Hepatocyte (in vitro differentiated cells): ENCODE results near the gene RLN3.

Experiments used
- EZH2 ChIP-seq: fragments of 200-600 bp; sonication (generic); IDR thresholded peaks from 2 replicates; pipeline ENCODE4 v1.6.1; 2016; ENCODE audit warnings: antibody characterized with exemption, mild to moderate bottlenecking, borderline replicate concordance
- EZH2phosphoT487 ChIP-seq: fragments of 200-600 bp; sonication (generic); IDR thresholded peaks from one replicate; pipeline ENCODE4 v1.6.1; 2018; ENCODE audit warnings: antibody characterized with exemption, mild to moderate bottlenecking, low read depth, moderate library complexity; ENCODE audit not compliant: unreplicated experiment, severe bottlenecking
- TF ChIP-seq, protein P1 (sequence below): fragments of 200-600 bp; sonication (generic); IDR thresholded peaks from 2 replicates; pipeline ENCODE4 v1.5.1; 2016; ENCODE audit warnings: antibody characterized with exemption, mild to moderate bottlenecking; ENCODE audit not compliant: poor library complexity

DNA sequence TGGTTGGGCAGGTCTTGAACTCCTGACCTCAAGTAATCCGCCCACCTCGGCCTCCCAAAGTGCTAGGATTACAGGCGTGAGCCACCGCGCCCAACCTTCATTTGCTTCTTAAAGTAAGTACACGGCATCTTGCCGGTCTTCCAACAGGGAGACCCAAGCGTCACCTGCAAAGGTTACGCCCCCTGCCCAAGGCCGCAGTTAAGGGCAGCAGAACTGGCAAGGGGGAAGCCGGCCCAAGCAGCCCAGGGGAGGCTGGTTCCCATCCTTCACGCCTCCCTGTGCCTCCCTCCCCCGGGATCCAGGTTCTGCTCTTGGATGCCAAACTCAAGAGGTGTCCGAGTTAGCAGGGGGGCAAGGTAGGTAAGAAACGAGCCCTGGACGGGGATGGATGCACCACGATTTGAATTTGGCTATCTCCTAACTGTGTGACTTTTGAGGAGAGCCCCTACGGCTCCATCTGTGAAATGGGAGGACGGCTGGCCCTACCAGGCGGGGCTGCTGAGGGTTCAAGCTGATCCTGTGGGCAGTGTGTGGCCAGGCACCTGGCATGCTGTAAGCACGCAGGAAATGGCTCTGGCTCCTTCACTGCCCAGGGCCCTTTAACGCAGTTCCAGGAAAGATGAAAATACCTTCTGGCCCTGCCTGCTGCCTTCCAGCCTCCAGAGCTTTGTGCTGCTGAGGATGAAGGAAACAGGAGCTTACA lies 30.9 kb upstream of the RLN3 start:
- TF ChIP-seq, protein P1, sequence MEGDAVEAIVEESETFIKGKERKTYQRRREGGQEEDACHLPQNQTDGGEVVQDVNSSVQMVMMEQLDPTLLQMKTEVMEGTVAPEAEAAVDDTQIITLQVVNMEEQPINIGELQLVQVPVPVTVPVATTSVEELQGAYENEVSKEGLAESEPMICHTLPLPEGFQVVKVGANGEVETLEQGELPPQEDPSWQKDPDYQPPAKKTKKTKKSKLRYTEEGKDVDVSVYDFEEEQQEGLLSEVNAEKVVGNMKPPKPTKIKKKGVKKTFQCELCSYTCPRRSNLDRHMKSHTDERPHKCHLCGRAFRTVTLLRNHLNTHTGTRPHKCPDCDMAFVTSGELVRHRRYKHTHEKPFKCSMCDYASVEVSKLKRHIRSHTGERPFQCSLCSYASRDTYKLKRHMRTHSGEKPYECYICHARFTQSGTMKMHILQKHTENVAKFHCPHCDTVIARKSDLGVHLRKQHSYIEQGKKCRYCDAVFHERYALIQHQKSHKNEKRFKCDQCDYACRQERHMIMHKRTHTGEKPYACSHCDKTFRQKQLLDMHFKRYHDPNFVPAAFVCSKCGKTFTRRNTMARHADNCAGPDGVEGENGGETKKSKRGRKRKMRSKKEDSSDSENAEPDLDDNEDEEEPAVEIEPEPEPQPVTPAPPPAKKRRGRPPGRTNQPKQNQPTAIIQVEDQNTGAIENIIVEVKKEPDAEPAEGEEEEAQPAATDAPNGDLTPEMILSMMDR = no peak
- no peak for TF ChIP-seq EZH2
- TF ChIP-seq EZH2phosphoT487 = no peak
